Mononuclear cell (primary cell): ENCODE results near the gene ULK2. TPM values are rescaled to one million over a fixed set of nuclear protein-coding genes. Genes with fewer than 3 reads are reported as not detected.

Source experiments
- H3K27me3 ChIP-seq: 2 replicates; pipeline ENCODE4 v1.6.0; 2011; ENCODE audit warnings: low read length, control low read depth; ENCODE audit not compliant: insufficient read depth
- H3K4me1 ChIP-seq: 2 replicates; pipeline ENCODE4 v1.5.1; 2011; ENCODE audit warnings: mild to moderate bottlenecking, low read length, control low read depth; ENCODE audit not compliant: insufficient read depth
- H3K4me3 ChIP-seq: 2 replicates; pipeline ENCODE4 v1.5.1; 2011; ENCODE audit warnings: mild to moderate bottlenecking, low read length, moderate library complexity
- H3K9me3 ChIP-seq: 2 replicates; pipeline ENCODE4 v1.5.1; 2011; ENCODE audit warnings: low read depth, mild to moderate bottlenecking, control low read depth, low read length
- total RNA-seq: library from RNA; depleted of rRNA; stranded (reverse); fragments of >200 nt; gene quantifications from one replicate; pipeline ENCODE4 v1.2.3, GENCODE V29; 2012

ULK2 gene
- total RNA-seq, 1 donor, result 9.7 TPM

DNA sequence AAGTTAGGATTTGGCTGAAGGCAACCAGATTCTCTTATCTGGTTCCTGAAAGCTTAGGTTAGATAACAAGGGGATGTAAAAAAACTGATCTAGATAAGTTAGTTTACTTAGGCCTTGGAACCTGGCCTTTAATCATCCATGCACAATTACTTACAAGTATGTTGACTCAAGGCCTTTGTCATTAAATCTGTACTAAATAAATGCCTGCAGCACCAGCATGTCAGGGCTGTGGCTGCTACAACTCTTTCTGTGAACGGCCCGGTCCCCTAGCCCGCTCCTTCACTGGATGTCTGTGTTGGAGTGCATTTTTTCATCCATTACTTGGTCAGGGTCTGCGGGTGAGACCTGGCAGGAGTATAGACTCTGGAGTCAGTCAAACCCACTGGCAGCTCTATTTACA lies 71.3 kb downstream of the ULK2 start:
- Histone ChIP-seq H3K4me1 (no peaks in the 10 kb centered on the region), H3K9me3 (peaks cover 21% of the 10 kb centered on the region), H3K27me3 (no peaks in the 10 kb centered on the region), H3K4me3 (no peak overlapping the region)

DNA sequence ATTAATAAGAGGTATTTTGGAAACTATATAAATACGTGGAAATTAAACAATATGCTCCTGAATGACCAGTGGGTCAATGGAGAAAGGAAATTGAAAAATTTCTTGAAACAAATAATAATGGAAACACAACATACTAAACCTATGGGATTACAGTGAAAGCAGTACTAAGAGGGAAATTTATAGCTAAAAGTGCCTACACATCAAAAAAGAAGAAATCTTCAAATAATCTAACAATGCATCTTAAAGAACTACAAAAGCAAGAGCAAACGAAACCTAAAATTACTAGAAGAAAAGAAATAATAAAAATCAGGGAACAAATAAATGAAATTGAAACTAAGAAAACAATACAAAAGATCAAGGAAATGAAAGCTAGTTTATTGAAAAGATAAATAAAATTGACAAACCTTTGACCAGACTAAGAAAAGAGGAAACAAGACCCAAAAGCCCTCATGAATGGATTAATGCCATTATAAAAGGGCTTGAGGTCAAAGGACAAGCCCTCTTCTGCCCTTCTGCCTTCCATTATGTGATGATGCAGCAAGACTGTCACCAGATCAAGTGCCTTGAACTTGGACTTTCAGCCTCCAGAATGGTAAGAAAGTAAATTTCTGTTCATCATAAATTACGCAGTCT lies 75.7 kb downstream of the ULK2 start:
- Histone ChIP-seq H3K9me3 (peaks cover 21% of the 10 kb centered on the region), H3K4me3 (no peak overlapping the region), H3K4me1 (no peaks in the 10 kb centered on the region), H3K27me3 (no peaks in the 10 kb centered on the region)

DNA sequence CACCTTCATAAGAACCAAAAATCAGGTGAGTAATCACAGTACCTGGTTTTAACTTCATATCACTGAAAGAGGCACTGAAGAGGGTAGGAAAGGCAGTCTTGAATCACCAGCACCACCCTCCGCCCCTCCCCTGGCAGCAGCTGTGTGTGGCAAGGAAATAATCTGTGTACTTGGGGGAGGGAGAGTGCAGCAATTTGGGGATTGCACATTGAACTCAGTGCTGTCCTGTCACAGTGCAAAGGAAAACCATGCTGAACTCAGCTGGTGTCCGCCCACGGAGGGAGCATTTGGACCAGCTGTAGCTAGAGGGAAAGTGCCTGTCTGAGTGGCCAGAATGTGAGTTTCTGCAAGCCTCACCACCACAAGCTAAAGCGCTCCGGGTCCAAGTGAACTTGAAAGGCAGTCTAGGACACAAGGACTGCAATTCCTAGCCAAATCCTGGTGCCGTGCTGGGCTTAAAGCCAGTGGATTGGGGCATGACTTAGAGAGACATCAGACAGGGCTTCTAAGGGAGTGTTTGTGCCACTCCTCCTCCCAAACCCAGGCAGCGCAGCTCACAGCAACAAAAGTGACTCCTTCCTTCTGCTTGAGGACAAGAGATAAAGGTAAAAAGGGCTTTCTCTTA lies 79.9 kb downstream of the ULK2 start:
- Histone ChIP-seq H3K27me3 (no peaks in the 10 kb centered on the region), H3K4me3 (no peak overlapping the region), H3K4me1 (no peaks in the 10 kb centered on the region), H3K9me3 (no peaks in the 10 kb centered on the region)

DNA sequence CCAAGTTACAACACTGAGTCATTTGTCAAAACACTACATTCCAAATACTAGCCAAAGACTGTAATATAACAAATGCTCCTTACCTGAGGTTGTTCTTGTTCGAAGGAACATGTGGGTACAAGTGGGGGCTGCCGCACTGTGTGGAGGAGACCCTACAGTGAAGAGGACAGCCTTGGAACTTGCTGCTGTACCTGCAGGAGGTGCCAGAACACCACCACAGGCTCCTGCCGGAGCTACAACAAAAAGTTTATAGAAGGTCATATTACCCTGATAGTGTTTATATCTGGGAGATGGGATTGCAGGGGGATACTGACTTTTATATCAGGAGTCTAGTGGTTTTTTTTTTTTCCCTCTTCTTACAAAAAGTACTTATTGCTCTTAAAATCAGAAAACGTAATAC lies 81.9 kb downstream of the ULK2 start:
- H3K9me3 ChIP-seq, result no peaks in the 10 kb centered on the region
- no peaks in the 10 kb centered on the region for H3K4me1 ChIP-seq
- H3K27me3 ChIP-seq, result no peaks in the 10 kb centered on the region
- no peak overlapping the region for H3K4me3 ChIP-seq

DNA sequence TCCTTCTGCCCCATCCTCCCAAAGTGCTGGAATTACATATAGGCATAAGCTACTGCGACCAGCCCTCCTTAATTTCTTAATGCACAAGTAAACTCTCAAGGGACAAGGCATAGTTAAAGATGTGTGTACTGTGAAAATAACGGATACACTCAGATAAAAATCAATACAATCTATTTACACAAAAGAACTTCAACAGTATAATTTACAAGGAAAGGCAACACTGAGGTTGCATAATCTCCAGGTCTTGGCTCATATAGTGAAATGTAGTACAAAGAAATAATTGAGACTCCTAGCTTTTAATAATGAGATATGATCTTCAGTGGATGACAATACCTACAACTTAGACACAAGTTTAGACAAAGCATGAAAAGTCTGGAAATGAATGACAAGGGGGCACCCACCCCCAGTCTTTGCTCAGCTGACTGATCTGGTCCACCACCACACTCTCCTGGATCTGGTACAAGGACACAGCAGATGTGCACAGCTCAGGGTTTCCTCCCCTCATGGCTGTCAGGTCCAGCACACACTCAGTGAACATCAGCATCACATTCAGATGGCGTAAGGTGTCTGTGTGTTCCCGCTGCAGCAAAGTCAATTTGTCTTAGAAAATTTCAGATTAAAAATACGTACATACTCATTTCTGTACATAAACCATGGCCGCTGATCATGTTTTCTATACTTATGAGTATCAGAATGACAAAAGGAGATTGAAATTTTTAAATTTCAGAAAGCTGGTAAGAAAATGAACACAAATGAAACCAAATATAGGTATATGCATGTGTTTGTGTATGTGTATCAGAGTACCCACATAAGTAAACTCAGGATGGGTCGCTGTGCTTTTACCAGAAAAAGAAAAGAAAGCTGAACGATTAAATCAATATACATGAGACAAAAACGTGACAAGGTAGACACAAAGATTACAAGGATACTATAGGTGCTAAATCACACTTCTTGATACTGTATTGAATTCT lies 86.0 kb downstream of the ULK2 start:
- Histone ChIP-seq H3K4me3 (no peak overlapping the region), H3K9me3 (no peaks in the 10 kb centered on the region), H3K27me3 (no peaks in the 10 kb centered on the region), H3K4me1 (no peaks in the 10 kb centered on the region)

DNA sequence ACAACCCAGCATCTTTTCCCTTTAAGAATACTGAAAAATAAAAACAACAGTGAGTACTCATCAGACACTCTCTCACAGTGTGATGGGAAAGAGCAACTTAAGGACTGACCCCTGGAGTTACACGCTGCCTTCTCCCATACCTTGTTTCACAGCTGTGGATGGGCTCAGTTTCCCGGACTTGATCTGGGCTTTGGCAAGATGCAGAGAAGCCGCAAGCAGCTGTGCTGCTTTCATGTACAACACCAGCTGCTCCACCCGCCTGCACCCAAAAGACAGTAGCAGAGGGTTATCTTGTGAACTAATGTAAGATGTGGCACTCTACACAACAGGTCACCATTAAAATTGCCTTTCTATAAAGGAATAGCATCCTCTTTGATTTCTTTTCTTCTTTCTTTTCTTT lies 86.9 kb downstream of the ULK2 start:
- Histone ChIP-seq H3K4me3 (no peak overlapping the region), H3K9me3 (no peaks in the 10 kb centered on the region), H3K27me3 (no peaks in the 10 kb centered on the region), H3K4me1 (no peaks in the 10 kb centered on the region)

DNA sequence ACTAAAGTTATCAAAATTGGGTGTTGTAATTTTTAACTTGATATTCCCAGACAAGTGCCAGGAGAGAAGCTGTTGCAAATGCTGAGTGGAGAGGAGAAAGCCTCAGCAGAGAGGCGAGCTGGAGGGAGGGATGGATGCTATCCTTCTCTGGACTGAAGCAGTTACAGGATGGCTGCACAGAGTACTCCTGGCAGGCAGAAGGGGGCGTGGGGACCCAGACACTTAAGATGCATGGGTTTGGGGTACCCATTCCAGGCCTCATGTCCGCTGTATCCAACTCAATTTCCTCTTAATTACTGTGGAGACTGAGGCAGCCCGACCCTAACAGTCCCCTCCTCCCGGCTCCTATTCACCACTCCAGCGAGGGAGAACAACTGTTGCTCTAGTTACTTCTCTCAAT lies 94.2 kb downstream of the ULK2 start:
- Histone ChIP-seq H3K4me1 (peaks cover 22% of the 10 kb centered on the region), H3K9me3 (no peaks in the 10 kb centered on the region), H3K4me3 (no peak overlapping the region), H3K27me3 (no peaks in the 10 kb centered on the region)

DNA sequence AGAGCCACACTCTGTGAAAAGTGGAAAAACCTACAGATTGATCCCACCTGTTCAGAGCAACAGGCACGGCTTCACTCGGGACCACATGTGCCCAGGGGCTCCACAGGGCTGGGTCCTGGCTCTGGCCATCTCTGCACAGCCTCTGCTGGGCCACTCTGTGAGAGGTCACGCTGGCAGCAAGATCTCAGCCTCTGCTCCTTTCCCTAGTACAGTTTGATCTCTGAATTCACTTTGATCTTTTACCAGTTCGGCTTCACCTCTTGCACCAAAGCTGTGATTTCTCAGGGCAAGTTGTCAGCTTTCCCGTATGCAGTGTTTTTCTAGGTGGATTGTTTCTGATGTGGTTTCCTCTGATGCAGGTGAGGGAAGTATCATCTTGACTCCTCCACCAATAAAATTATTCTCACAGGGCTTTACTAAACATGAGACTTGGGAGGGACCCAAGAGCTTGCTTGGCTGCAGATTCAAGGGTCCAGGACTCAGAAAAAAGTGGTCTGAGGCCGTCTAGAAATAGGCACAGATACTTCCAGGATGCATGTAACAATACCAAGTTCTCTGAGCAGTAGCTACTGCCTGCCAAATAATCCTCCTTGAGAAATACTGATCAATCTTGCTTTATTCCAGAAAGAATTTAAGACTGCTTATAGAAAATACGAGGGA lies 95.6 kb downstream of the ULK2 start:
- no peak overlapping the region for H3K4me3 ChIP-seq
- H3K9me3 ChIP-seq, result no peaks in the 10 kb centered on the region
- H3K27me3 ChIP-seq, result no peaks in the 10 kb centered on the region
- peaks cover 26% of the 10 kb centered on the region for H3K4me1 ChIP-seq

DNA sequence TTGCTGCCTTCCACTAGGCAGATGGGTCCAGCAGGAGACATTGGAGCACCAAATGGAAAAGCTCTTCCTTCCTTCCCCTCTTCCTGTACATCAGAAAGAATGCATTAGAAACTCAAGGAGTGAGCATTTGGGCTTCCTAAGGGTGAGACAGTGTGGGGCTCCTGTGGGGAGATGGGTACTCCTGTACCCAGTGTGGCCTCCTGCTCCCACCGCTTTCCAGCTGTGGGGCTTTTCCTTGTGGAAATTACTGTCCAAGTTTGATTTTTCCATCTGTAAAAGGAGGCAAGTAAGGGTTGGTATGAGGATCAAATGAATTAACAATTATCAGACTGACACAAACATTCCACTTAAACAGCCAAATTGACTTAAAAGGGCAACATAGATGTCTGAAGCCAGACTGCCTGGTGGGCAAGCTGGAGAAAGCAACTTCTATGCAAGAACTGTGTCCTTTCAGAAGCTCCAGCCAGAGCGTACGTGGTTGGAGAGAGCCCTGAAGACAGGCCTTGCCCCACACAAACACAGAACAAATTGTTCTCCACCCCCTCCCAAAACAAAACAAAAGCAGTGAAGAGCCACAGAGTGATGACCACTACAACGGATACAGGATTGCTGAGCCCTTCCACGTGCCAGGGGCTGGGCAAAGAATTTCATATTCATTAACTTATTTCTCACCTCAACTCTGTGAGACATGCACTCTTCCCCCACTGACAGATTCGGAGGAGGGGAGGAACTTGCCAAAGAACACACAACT lies 96.6 kb downstream of the ULK2 start:
- no peaks in the 10 kb centered on the region for H3K27me3 ChIP-seq
- H3K4me1 ChIP-seq, result peaks cover 31% of the 10 kb centered on the region
- no peaks in the 10 kb centered on the region for H3K9me3 ChIP-seq
- no peak overlapping the region for H3K4me3 ChIP-seq

DNA sequence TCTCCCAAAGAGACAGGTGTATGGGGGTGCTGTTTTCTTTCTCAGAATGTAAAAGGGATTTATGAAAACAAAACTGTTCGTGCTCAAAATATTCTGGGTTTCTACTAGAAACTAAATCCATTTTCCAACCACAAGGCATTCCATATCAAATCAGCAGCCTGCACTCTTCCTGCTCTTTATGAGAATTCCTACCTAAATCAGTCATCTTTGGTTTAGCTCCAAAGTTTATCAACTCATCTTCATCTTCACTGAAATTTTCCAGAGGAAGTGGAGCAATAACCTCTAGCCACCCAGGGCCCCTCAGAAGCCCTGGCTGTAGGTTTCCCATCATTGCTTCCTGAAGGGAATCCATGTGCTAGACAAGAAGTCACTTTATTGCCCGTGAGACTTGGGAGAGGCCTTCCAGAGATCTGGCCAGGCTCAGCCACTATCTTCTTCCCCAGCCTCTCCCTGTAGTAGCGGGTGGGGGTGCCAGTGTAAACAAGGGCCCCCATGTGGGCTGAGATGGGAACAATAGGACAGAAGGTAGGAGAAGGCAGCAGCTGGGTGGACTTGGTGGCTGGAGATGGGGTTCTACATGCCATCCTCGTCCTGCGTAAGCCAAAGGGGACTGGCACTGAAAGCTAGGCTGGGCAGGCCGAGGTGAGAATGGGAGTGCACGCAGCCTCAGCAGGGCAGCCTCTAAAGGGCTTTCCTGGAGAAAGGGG lies 97.6 kb downstream of the ULK2 start:
- no peak overlapping the region for H3K4me3 ChIP-seq
- H3K4me1 ChIP-seq, result peaks cover 31% of the 10 kb centered on the region
- H3K27me3 ChIP-seq, result no peaks in the 10 kb centered on the region
- H3K9me3 ChIP-seq, result no peaks in the 10 kb centered on the region

DNA sequence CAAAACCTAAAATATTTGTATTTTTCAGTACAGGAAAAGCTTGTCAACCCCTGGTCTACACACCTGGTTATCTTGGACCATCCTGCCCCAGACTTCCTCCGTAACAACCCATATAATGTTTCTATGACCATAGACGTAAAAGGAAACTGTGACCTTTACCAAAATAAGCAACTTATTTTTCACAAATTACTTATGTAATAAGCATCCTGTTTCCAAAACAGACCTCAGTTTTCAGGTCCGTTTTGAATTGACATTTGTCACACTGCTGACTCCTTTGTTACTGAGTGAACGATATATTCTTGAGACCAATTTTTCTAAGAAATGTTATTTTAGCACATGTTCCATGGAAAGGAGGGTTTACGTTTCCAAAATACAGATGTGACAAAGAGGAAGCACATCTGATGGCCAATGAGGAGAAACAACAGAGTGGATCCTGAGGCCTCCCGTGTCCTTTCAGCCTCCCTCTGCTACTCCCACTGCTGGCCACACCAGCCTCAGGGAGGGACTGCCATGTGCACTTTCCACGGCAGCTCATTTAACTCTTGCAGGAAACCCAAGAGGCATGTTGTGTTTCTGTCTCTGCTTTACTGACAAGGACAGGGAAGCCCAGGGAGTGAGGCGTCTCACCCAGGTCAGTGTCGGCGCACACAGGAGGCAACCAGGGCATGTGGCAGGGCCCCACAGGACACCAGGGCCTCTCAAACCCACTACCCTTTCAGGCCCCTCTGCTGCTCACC lies 99.5 kb downstream of the ULK2 start:
- Histone ChIP-seq H3K27me3 (no peaks in the 10 kb centered on the region), H3K9me3 (no peaks in the 10 kb centered on the region), H3K4me3 (no peak overlapping the region), H3K4me1 (peaks cover 31% of the 10 kb centered on the region)

DNA sequence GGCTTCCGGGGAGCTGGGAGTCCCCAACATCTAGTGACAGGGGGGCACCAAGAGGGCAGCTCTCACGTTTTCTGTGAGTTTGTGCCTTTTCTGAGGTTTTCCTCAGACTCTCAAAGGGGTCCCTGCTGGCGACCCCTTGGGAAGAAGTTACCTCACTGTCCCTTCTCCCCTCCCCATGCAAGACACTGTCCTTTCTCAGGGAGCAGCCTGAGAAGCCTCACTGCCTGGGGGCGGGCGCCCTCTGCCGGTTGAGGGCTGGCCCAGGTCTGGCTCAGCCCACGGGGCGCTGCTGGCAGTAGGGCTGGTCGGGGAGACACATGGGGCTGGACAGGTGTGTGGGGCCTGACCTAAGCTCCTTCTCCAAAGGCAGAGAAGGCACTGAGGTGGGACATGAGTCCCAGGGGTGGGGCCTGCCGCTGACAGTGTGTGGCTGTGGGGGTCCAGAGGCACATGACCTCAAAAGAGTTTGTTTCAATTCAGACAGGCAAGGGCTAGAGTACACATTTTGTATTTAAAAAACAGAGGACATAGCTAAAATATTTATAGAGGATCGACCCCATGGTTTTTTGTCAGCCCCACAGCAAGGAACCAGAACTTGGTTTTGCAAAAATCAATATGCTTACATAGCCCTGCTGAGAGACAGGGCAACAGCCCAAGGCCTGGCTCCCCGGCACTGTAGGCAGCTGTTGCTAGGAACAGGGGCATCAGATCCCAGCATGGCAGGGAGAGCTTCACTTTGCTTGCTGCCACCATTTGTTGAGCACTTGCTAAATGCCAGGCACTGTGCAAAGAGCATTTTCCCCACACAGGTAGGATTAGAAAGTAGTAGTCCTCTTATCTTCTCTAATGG lies 101.1 kb downstream of the ULK2 start:
- Histone ChIP-seq H3K27me3 (no peaks in the 10 kb centered on the region), H3K9me3 (no peaks in the 10 kb centered on the region), H3K4me1 (peaks cover 21% of the 10 kb centered on the region), H3K4me3 (no peak overlapping the region)

DNA sequence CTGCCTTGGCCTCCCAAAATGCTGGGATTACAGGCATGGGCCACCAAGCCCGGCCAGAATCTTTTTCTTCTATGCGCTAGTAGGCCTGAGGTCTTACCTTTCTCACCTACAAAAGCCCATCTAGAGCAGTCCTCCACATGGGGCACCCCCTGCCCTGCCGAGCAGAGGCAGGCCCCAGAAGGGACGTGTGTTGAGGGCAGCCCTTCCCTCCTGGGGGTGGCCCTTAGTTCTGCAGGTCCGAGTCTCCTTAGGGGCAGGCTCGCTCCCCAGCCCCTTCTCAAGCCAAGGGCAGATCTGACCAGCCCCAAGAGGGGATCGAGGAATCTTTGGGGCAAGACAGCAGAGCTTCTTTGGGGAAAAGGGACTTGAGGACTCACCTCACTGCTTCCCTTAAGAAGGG lies 101.7 kb downstream of the ULK2 start:
- no peaks in the 10 kb centered on the region for H3K27me3 ChIP-seq
- no peaks in the 10 kb centered on the region for H3K9me3 ChIP-seq
- H3K4me3 ChIP-seq, result no peak overlapping the region
- peaks cover 16% of the 10 kb centered on the region for H3K4me1 ChIP-seq
